ENCODE data around the gene KCNS1.

DNA sequence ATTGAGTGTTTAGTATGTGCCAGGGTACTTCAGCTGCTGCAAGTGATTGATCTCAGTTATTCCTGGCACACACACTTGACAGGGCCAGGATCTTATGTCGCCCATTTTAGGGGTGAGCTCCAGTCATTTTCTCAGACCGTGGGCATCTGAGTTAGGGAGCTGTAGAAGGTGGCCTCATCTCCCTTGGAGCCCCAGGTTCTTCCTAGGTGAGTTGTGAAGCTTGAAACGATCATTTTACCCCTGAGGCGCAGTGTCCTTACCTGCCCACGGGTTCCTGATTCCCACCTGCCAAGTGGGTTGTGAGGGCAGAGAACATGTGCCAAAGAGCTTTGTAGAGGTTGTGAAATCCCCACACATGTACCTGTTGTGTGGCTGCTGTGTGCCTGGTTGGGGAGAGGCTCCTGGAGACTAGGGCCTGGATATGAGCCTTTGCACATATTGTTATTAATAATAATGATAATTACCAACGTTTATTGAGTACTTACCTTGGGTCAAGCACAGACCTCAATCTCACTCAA lies 465 bp upstream of the KCNS1 start:
- TF ChIP-seq, protein P1, sequence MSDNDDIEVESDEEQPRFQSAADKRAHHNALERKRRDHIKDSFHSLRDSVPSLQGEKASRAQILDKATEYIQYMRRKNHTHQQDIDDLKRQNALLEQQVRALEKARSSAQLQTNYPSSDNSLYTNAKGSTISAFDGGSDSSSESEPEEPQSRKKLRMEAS (IDR thresholded peaks at IDR 0.05): no peak
- TF ChIP-seq SMC3 (IDR thresholded peaks at IDR 0.05) (no peak), SREBF2 (IDR thresholded peaks at IDR 0.05) (no peak), MYC (IDR thresholded peaks at IDR 0.05; ENCODE audit: borderline replicate concordance, low read length) (no peak), EP300 (IDR thresholded peaks at IDR 0.05) (no peak), ESRRA (IDR thresholded peaks at IDR 0.05; ENCODE audit: borderline replicate concordance, low read length) (no peak), CBX2 (IDR thresholded peaks at IDR 0.05; ENCODE audit: borderline replicate concordance, low read depth) (no peak), POLR2A (IDR thresholded peaks at IDR 0.05; ENCODE audit: low read length) (no peak), TFCP2L1 (CRISPR knock-in tag; IDR thresholded peaks at IDR 0.05) (no peak), RCOR1 (IDR thresholded peaks at IDR 0.05; ENCODE audit: low read depth, low read length) (no peak)
- TF ChIP-seq, protein P2, sequence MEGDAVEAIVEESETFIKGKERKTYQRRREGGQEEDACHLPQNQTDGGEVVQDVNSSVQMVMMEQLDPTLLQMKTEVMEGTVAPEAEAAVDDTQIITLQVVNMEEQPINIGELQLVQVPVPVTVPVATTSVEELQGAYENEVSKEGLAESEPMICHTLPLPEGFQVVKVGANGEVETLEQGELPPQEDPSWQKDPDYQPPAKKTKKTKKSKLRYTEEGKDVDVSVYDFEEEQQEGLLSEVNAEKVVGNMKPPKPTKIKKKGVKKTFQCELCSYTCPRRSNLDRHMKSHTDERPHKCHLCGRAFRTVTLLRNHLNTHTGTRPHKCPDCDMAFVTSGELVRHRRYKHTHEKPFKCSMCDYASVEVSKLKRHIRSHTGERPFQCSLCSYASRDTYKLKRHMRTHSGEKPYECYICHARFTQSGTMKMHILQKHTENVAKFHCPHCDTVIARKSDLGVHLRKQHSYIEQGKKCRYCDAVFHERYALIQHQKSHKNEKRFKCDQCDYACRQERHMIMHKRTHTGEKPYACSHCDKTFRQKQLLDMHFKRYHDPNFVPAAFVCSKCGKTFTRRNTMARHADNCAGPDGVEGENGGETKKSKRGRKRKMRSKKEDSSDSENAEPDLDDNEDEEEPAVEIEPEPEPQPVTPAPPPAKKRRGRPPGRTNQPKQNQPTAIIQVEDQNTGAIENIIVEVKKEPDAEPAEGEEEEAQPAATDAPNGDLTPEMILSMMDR (IDR thresholded peaks at IDR 0.05): no peak
- TF ChIP-seq, protein P3, sequence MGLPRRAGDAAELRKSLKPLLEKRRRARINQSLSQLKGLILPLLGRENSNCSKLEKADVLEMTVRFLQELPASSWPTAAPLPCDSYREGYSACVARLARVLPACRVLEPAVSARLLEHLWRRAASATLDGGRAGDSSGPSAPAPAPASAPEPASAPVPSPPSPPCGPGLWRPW (IDR thresholded peaks at IDR 0.05): no peak

All from A549 (cell line).